Stimulated activated CD8-positive, alpha-beta memory T cell treated with anti-CD3 and anti-CD28 coated beads, Interleukin-12 subunit alpha, Interleukin-12 subunit beta, amount 100 ng/mL, for 24 hours (primary cell): ENCODE measurements around the gene LRRC36.

ENCODE experiments used
- DNase-seq: peaks from one replicate; pipeline ENCODE4 v3.0.0-alpha.2; 2020; ENCODE audit errors: extremely low read depth

Gene LRRC36

GRCh38 chr16:67389911-67390815 is 63.5 kb downstream of the LRRC36 start:
- DNase-seq, result no peak

DNA sequence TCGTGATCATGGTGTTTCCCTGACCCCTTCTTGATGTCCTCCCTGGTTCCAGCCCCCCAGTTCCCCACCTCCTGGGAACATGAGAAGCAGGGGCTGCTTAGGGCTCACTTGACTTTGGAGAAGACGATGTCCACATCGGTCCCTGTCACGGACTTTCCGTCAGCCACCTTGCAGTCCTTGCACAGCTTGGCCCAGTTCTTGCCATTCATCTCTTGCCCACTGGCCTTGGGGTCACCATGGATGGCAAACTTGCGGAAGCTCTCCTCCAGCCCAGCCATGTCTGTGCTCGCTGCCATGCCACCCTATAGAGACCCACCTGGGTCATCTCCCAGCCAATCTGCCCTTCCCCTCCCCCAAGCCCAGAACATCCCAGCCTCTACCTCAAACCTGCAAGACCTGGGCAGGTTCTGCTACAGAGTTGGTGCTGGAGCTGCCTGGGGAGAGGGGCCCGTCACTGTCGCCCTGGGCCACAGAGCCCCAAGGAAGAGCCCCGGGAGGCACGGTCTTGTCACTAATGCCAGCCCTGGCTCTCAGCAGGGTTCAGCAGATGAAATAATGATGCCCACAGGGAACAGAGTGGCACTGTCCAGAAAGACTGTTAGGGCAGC is 64.3 kb downstream of the LRRC36 start:
- DNase-seq, result no peak

DNA sequence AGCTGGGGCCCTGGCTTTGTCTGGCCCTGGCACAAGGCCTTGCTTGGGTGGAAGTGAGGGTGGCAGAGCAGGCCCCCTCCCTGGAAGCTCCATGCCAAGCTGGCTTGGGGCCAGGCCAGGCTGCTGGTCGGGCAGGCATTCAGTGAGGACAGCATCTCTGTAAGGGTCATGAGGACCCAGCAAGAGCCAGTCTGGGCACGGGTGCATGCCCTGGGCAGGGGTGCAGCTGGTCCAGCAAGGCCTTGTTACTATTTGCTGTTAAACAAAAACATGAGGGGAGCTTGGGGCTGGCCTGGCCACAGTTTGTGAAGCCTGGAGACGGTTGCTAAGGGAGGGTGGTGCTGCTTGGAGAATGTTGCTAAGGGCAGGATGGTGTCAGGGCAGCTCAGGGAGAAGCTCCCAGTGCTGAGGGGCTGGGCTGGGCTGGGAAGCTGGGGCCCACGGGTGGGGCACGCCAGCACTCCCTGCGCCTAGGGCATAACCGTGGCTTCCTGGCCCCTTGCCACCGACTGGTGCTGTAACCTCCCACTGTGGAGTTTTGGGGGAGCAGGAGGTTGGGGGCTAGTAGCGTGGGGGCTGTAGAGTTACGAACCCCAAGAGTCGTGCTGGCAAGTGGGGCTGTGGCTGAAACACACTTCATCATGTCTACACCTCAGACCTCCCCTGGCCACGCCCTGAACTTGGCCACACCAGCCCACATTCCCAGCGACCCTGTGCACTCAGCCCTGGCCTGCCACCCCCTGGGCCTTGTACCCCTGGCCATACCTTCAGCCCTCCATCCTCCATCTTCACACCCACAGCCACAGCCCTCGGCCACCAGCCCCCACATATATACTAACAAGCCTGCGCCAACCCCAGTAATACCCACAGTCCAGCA is 65.0 kb downstream of the LRRC36 start:
- no peak for DNase-seq

DNA sequence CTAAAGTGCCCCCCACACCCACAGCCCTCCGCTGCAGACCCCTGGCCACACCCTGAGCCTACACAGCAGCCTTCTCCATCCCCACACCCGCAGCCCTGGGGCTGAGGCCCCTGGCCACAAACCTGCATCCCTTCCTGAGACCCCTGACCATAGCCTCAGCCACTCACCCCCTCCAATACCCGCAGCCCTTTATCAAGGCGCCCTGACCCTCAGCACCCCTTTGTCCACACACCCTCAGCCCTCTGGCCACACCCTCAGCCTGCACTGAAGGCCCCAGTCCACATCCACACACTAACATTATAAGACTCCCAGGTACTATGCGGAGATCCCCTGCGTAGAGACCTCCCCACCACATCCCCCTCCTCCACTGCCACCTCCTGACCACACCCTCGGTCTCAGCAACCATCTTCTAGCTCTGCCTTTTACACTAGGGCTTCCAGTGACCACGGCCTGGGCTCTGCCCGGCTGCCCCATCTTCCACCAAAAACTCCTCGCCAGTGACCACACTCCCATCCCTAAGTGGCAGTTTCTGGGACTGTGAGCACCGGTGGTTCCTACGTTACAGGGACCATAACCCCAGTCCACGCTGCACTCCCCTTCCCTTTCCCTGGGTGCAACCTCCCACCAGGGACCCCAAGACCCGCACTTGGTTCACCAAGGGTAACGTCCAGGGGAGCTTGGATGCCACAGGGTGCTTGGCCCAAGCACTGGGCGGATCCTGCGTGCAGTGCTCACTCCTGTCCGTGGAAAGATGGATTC is 65.9 kb downstream of the LRRC36 start:
- no peak for DNase-seq

DNA sequence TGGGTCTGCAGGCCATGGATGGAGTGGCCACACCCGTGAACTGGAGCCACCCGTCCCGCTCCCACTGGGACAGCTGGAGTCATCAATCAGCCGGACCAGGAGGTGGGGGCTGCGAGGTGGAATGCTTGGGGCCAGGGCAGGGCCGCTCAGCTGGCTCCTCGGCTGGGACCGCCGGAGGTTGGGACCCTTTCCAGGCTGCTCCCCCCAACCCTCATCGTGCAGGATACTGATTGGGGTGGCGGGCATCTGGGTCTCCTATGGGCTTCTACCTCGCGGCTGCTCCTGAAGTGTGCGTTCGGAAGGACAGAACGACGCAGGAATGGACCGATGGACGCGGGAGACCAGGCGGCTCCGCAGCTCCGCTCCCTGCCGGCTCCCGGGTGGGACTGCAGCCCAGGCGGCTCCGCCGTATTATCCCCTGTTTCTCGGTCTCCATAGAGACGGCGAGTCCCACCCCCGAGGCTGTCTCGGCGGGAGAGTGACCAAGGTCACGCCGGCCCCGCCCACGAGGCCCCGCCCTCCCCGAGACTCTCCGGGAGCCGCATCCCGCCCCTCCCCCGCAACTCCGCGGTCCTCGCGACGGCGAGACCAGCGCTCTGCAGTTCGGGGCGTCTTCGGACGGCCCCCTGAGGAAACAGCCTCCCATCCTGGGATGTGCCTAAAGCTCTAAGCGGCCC is 66.6 kb downstream of the LRRC36 start, which contains the start of gene TPPP3:
TPPP3 (minus strand) TSS at position 388 of the 677 bp plus-strand sequence. CDS start 2,387 bp downstream, outside the sequence.
- DNase-seq, result no peak

DNA sequence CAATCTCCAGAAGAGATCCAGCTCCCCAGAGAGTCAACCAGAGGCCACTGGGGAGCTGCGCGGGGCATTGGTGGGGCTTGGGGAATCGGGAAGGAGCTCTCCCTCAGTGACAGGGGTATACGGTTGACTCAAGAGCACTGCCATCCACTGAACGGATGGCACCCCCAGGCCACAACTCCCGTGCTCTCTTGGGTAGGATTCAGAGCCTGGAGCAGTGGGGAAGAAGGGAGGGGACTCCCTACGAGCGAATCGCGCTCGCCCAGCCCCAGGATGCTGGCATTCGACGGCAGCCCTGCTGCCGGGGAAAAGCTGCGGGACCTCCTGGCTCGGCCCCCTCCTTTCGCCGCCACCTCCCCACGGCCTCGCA is 67.2 kb downstream of the LRRC36 start:
- no peak for DNase-seq

DNA sequence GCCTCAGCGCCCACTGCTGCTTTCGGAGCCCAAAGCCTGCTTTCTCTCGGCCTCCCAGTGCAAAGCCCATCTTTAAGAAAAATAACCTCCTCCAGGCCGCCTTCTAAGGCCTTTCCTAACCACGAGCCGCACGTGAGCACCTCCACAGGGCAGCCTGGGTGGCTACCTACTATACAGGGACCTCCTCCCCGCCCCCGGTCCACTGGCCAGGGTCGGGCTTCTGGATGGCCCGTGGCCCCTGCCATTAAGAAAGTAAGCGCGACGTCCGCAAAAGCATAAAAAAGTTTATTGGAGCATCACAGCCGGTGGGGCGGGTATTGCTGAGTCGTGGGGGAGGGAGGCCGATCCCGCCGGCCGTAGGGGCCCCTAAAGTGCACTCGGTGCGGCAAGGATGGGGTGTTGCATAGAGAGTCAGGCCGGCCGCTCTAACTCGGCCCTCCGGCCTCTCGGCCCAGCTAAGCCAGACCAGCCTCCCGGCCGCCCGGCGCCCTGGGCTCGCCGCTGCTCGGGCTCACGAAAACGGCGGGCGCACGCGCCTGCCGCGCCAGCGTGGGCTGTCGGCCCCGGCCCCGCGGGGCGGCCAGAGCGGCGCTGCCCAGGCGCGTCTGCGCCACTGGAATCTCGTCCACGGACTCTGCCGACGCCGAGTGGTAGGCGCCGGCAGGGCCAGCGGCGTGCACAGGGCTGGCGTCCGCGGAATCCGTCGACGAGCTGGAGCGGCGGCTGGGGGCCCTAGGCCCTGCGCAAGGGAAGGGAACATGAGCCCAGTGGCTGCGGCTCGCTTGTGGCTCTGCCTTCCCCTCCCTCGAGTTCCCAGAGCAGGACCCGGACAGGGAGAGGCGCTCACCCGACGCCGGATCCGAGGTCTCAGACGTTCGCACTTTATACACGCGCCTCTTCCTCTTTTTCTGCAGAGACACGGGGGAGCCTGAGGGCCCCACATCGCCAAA is 67.8 kb downstream of the LRRC36 start:
- no peak for DNase-seq

GRCh38 chr16:67395105-67395457 is 68.5 kb downstream of the LRRC36 start:
- DNase-seq, result no peak

DNA sequence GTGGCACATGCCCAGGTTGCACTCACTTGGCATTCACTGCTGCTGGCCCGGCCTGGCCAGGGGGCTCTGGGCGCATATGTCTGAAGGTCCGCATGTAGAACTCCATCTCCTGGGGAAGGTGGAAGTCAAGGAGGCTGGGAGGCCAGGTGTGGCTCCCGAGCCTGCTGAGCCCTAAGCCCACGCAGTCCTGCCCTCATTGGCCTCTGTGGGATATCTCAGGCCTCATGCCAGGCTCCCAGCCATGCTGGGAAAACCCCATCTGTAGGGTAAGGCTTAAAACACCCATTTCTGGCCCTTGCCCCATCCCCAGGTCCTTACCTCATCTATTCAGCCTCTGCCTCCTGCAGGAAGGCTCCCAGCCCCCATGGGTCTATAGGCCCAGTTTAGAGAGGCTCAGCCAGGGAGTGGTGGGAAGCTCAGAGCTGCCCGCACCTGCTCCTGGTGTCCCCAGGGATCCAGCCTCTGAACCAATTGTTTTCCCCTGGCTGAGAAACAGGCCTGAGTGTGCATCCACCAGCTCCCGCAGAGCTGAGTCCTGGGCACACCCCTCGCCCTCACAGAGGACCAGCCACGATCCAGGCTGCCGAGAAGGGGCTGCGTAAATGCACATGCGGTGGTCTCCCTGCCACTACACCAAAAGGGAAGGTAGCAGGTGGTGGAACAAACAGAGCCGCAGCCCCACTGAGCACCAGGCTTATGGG is 69.0 kb downstream of the LRRC36 start:
- no peak for DNase-seq

GRCh38 chr16:67396159-67397035 is 69.8 kb downstream of the LRRC36 start:
- DNase-seq, result no peak

DNA sequence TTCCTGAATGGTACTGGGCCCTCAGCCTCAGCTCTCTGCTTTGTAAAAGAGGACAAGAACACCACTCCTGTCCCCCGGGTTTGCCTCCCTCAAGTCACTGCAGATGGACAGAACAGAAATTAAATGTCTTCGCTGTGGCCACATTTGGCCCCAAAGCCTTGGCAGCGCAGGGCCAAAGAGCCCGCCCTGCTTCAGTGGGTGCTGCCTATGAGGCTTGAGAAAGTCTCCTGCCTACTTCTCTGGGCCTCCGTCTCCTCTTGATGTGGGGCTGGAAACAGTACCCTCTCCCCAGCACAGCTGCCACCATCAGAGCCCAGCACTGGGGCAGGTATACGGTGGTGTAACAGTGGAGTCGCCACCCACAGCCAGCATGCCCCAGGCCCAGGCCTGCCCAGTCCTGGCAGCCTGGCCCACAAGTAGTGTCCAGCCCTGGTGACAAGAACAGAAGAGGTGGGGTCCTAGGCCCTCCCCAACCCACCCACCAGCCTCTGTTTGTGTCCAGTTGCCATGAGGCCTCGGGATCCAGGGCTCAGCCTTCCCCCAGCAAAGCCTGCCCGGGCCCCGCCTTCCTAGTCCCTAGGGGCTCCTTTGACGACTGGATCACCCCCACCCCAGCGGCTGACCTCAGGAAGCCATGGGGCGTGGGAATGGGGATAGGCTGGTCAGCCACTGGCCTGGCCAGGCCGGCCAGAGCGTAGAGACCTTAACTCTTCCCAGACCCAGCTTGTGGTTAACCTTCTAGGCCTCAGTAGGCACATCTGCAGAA is 70.6 kb downstream of the LRRC36 start:
- no peak for DNase-seq

- DNase-seq, result no peak
These were observed 71.4 kb downstream of the LRRC36 start for GRCh38 chr16:67397812-67398545.

GRCh38 chr16:67398546-67399217 is 72.1 kb downstream of the LRRC36 start:
- DNase-seq, result no peak

DNA sequence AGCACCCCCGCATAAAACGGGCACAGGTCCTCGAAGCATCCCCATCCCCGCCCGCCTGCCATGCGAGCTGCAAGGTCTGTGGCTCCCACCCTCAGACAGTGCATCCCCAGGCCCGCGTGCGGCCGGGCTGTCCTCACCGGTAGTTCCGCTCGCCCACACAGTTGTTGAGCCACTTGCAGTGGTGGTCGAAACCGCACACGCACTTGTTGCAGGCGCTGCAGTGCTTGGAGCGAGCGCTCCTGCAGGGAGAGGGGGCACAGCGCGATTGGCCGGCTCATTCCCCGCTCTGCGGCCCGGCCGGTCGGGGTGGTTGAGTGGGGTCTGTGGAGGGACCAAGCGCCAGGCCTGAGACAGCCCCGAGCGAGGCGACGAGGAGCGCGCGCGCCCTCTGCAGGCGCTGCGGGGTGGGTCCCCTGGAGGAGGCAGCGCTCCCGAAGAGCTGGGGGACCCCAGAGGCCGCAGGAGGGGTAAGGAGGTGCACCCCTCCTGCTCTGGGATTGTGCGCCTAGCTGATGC is 72.7 kb downstream of the LRRC36 start:
- no peak for DNase-seq

DNA sequence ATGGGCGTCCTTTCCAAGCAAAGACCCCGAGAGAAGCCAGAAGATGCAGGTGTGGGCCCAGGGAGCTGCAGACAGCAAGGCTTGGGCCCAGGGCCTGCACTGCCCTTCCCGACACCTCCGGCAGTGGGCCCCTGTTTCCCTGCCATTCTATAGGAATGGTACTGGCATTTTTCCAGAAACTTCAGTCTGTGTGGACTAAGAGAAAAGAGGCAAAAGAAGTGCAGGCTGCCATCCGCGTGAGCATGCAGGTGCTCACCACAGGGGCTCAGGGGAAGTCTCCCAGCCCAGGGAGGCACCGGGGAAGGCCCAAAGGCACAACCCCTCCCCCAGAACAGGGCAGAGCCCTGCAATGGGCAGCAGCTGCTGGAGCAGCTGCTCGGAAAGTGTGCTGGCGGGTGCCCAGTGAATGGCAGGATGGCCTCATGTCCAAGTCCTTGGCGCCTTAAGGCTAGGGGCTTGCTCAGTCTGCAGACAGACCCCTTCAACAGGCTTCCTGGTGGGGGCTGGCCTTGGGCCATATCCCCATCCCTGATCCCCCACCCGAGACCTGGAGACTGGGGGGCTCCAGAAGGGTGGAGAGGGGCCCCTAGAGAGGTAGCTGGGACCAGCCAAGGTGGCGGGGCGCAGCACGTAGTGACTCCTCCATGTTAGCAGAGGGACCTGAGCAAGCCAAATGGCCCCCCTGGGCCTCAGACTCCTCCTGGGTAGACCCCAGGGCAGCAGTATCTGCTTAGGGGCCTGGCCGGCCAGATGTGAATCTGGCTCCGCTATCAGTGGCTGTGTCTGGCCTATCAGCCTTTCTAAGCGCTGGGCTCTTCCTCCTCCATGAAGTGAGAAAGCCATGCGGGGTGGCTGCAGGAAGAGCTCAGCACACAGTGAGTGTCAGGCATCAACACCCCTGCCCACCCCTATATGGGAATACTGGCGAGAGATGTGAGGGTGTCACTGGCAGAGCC is 73.4 kb downstream of the LRRC36 start:
- DNase-seq, result no peak
